SIG-M5 treated with dmso at 0.1 percent for 504 hours (cell line): ENCODE data around the gene MTA3.
"Not testable (repeated sequence)": the region's sequence is repeated elsewhere in the genome, so short reads cannot be mapped to it uniquely, and the experiment has no call there.

Source experiments
- DNase-seq: peaks from one replicate; lab custom pipeline; 2025; ENCODE audit not compliant: unreplicated experiment; lab: John Stamatoyannopoulos, UW

Gene MTA3

DNA sequence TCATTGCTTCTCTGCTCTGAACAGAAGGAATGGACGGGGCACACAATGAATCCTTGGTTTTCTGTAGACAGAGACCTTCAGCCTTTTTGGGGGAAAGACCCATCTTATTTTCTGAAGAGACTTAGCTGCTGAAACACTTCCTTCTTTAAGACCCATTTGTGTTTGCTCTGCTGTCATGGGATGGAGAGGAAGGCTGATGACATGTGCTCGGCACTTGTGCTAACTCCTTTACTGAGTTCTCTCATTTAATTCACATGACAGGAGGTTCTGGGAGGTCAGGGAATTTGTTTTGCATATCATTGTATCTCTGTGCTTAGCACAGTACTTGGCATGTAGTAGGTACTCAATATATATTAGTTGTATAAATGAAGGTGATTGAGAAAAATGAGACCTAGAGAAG, 156.5 kb downstream of the MTA3 start:
- no peak for DNase-seq

- peak; percentile 63 for DNase-seq
Observed at GRCh38 chr2:42725657-42726056, 157.2 kb downstream of the MTA3 start.

- no peak for DNase-seq
Observed at GRCh38 chr2:42726680-42727079, 158.2 kb downstream of the MTA3 start.

- not testable (repeated sequence) for DNase-seq
Observed at GRCh38 chr2:42731316-42731715, 162.9 kb downstream of the MTA3 start.

DNA sequence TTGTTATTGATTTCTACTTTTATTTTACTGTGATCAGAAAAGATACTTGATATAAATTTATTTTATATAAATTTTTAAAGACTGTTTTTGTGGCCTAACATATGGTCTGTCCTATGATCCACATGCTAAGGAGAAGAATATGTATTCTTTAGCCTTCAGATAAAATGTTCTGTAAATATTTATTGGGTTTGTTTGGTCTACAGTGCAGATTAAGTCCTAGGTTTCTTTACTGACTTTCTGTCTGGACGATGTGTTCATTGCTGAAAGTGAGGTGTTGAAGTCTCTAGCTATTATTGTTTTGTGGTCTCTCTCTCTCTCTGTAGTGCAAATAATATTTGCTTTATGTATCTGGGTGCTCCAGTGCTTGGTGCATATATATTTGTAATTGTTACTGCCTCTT, 165.4 kb downstream of the MTA3 start:
- DNase-seq: no peak

DNA sequence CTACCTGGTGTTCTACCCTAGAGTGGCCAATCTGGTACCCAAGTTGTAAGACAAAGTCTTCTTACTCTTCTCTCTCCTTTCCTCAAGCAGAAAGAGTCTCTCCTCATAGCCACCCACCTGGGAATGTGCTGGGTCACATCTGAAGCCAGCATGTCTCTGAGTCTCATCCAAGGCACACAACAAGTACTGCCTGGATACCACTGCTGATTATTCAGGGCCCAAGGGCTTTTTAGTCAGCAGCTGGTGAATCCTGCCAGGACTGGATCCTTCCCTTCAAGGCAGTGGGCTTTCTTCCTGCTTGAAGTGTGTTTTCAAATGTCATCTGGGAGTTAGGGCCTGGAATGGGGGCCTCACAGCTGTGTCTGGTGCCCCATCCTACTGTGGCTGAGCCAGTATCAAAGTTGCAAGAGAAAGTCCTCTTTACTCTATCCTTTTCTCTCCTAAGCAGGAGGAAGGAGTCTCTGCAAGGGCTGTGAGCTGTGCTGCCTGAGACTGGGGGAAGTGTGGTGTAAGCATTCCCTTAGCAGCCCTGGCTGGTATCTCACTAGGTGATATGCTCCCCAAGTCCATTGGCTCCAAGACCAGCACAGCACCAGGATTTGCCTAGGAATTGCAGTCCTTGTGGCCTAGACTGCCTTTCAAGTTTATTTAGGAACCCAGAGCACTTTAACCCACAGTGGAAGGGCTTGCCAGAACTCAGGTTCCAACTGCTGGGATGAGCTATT, 168.3 kb downstream of the MTA3 start:
- DNase-seq: no peak

- DNase-seq: no peak
Observed at GRCh38 chr2:42741140-42741539, 172.7 kb downstream of the MTA3 start.

GRCh38 chr2:42742740-42743658, 174.6 kb downstream of the MTA3 start:
- DNase-seq: no peak

DNA sequence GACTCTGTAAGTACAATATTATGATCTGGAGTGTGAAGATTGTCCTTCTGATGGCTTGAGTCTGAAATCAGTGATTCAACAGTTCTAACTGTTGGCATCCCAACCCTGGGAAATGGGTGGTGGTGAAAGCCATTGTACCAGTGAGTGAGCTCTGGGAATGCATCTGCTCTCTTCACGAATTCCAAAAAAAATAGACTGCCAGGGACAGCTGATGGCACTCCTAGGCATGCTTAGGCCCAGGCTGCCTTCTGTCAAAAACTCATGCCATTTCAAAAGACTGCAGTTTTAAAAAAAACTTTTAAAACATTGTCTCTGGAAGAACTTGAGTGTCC, 175.2 kb downstream of the MTA3 start:
- DNase-seq: no peak

- DNase-seq: no peak
Observed at GRCh38 chr2:42744545-42745082, 176.2 kb downstream of the MTA3 start.

DNA sequence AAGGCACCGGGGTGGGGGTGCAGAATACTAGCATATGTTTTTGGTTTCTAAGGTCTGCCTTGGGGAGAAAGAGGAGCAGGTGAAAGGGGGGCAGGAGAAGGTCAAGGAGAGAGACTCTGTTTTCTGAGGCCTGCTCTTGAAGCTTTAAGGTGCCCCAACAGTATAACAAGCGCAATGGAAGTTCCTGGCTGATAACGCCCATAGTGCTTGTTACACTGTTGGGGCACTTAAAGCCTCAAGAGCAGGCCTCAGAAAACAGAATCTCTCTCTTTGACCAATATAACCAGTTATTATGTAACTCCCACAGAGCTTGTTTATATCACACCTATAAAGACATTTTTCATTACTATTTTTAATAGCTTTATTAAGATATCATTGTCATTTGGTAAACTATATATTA, 179.0 kb downstream of the MTA3 start:
- no peak for DNase-seq

DNA sequence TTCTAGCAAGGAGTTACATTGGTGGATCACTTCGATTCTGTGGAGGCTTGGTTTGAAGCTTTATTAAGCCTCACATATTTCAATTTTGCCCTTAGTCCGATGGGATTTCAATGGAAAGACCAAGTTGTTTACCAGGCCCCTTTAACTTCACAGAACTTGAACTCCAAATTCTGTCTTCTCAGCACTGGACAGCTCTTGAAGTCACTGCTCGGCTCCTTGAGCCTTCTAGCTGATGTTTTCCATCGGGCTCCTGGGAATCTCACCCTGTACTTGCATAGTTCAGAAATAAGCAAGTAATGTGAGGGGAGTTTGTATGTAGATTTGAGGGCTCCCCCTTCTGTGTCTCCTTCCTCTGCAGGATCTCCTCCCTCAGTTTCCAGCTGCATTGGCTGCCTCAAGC, 180.4 kb downstream of the MTA3 start:
- no peak for DNase-seq

DNA sequence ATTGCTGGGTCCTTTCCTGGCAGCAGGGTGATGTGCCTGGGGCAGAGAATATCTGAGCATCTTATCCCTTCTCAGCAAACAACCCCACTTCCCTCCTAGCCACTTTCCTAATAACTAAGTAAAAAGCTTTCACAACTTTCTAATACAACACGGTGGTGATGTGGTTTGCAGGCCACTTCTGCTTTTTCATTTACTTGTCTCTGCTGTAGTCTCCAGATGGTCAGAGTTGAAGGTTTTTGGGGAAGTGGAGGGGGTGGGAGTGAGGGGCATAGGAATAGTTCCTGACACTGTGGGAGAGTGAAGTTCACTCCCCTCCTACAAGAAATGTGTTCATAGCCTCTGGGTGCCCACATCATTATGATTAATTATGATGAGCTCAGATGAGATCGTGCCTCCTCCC, 183.9 kb downstream of the MTA3 start:
- peak; percentile 99 for DNase-seq

DNA sequence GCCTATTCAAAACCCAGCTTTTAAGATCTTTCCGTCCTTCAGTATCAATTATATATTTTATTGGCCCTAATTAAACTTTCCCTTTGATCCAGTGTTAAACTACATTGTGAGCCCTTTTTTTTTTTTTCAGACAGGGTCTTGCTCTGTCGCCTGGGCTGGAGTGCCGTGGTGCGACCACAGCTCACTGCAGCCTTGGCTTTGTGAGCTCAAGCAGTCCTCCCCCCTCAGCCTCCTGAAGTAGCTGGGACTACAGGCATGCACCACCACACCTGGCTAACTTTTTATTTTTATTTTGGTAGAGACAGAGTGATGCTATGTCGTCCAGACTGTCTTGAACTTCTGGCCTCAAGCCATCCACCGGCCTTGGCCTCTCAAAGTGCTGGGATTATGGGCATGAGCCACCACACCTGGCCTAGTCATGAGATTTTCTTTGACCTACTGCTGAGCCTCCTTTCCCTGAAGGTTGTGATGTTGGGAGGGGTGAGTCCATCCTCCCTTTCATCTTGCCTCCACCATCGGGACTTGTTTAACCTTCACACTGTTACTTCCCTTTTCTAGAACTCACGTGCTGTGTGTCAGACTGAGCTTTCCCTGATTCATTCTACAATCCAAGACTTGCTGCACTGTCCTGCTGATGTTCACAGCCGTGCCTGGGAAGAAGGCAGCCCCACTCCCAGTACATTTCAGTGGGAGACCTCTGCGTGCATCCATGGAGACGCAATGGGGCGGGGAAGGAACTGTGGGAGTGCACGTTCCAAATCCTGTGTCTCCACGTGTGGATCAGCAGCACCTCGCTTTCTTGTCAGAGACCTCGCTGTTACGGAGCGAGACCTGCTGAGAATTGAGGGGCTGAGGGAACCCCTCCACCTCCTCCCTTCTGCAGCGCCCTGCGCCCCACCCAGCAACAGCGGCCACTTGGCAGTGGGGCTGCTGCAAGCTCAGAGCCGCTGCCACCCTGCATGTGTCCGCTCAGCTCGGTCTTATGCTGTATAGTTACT, 184.7 kb downstream of the MTA3 start:
- peak; percentile 74 for DNase-seq

DNA sequence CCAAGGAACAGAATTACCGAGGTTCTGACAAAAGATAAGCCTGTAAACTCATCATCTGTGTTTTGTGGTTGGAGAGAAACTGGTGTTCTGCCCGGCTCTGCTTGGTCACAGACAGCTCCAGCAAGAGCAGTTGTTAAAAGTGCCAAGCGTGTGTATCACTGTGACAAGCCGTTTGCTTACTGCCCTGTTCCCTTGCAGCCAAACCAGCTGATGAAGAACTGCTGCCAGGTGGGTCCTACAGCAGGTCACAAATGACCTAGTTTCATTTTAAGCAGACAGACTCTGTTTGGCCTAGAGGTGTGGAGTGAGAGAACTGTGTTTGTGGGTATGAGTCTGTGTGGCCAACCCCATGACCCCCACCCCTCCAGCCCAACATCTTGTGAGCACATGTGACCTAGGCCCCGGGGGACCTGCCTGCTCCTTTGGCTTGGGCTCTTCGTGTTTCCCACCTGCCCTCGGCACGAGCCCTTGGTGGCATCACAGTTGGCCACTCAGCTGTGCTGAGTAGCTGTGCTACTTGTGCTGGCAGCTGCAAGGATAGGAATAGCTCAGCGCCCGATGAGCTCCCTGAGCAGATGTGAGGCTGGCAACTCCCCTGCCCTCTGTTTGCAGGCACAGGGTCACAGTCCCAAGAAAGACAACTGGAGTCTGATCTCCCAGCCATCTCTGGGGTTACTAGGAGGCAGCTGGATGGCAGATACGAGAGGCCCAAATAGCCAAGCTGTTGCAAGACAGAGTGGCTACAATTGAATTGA, 185.8 kb downstream of the MTA3 start:
- DNase-seq: no peak

- no peak for DNase-seq
Observed at GRCh38 chr2:42754776-42755140, 186.3 kb downstream of the MTA3 start.

GRCh38 chr2:42755191-42755880, 186.9 kb downstream of the MTA3 start:
- no peak for DNase-seq

GRCh38 chr2:42756150-42756775, 187.8 kb downstream of the MTA3 start:
- no peak for DNase-seq

DNA sequence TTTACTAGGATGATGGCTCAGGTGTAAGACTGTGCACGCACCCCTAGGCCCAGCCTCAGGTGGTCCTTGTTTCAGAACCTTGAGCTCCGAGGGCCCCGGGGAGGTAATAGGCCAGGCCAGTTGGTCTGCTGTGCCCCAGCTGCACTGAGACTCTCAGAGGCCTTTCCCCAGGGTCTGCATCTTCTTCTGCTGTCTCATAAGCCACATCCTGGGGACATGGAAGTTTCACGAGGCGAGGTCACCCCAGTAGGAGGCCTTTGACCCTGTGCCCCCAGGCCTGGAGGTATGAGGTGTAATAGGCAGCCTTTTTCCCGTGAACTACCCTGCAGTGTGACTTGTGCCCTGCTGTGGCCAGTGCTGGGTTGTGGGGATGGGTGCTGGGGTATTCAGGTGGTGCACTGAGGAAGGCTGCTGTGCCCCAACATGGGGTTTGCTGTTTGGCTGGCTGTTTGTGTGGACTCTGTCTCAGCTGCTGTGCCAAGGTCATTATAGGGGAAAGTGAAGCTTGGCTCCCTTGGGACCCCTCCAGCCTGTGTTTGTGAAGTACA, 188.6 kb downstream of the MTA3 start:
- no peak for DNase-seq
